Gastroesophageal sphincter (tissue), 4 donors: ENCODE measurements around the gene SPESP1. TPM values are rescaled to one million over a fixed set of nuclear protein-coding genes. Genes with fewer than 3 reads are reported as not detected.

ENCODE experiments used
- ATAC-seq: fragments of 150-250 bp; one replicate; pipeline ENCODE4 v1.9.1; 2016; ENCODE audit warnings: mild to moderate bottlenecking, moderate library complexity
- H3K27ac ChIP-seq, 4 donors: fragments of 200-600 bp; sonication (generic) in 3 of 4; 1 replicate in 3 of 4; 2 replicates in 1 of 4; pipeline ENCODE4 v1.5.1; 2016 to 2019
- H3K27me3 ChIP-seq: fragments of 200-600 bp; sonication (generic); one replicate; pipeline ENCODE4 v1.5.1; 2019
- H3K36me3 ChIP-seq, 2 donors: fragments of 200-600 bp; sonication (generic); one replicate each; pipeline ENCODE4 v1.5.1; 2019; ENCODE audit warnings: control low read depth in 1 of 2
- H3K4me1 ChIP-seq, 3 donors: fragments of 200-600 bp; sonication (generic); 1 replicate in 2 of 3; 2 replicates in 1 of 3; pipeline ENCODE4 v1.5.1; 2016 to 2019; ENCODE audit warnings: control low read depth in 2 of 3
- H3K4me3 ChIP-seq, 2 donors: fragments of 200-600 bp; sonication (generic); one replicate each; pipeline ENCODE4 v1.5.1; 2019; ENCODE audit warnings: mild to moderate bottlenecking in 1 of 2, moderate library complexity in 1 of 2
- H3K9me3 ChIP-seq, 3 donors: fragments of 200-600 bp; sonication (generic); one replicate each; pipeline ENCODE4 v1.5.1; 2017 to 2019; ENCODE audit warnings: control low read depth in 2 of 3
- CTCF ChIP-seq, 4 experiments: fragments of 200-600 bp in 2 of 4; fragments of 450-650 bp in 2 of 4; sonication (generic) in 1 of 4; IDR thresholded peaks; one replicate each; pipeline ENCODE4 v1.5.1; 2017 to 2019; ENCODE audit warnings: antibody characterized with exemption in 4 of 4, mild to moderate bottlenecking in 2 of 4, moderate library complexity in 2 of 4
- EP300 ChIP-seq: sonication (generic); formaldehyde crosslinking; IDR thresholded peaks from one replicate; pipeline ENCODE4 v1.6.1; 2017; ENCODE audit warnings: antibody characterized with exemption, mild to moderate bottlenecking
- POLR2A ChIP-seq, 2 donors: fragments of 450-650 bp; IDR thresholded peaks; one replicate each; pipeline ENCODE4 v1.6.1; 2017; ENCODE audit warnings: antibody characterized with exemption in 2 of 2, mild to moderate bottlenecking in 2 of 2, moderate library complexity in 1 of 2
- POLR2AphosphoS5 ChIP-seq: sonication (generic); formaldehyde crosslinking; IDR thresholded peaks from one replicate; pipeline ENCODE4 v1.6.1; 2017; ENCODE audit warnings: antibody characterized with exemption
- WGBS, 2 donors: methylation state at CpG; one replicate each; pipeline ENCODE4 v1.1.5; 2018; ENCODE audit warnings: low coverage in 1 of 2; 5-methylcytosine and 5-hydroxymethylcytosine counted together
- total RNA-seq, 4 donors: library from RNA; depleted of rRNA; stranded (reverse); fragments of >200 nt; gene quantifications; one replicate each; pipeline ENCODE4 v1.1.0, GENCODE V29; 2016

The SPESP1 gene
- 1 to 10 TPM; 1.6 to 5.9 (median 2.7) TPM for total RNA-seq

GRCh38 chr15:68930268-68931022 lies at the start of gene SPESP1:
TSS of gene SPESP1 (plus strand) at chr15:68930525. CDS start at chr15:68930654, 129 bp downstream.
- no peaks in the 10 kb centered on the region for H3K4me1 ChIP-seq
- H3K27ac ChIP-seq = no peak within 1 kb of the TSS
- H3K9me3 ChIP-seq = no peaks in the 10 kb centered on the region
- peaks cover 31% of the 10 kb centered on the region for H3K27me3 ChIP-seq
- no peak for TF ChIP-seq EP300
- no peak for TF ChIP-seq POLR2A (IDR thresholded peaks at IDR 0.05)
- no peak for TF ChIP-seq CTCF (IDR thresholded peaks at IDR 0.05)
- TF ChIP-seq POLR2AphosphoS5 = no peak
- ATAC-seq = peak; percentile 92
- H3K36me3 ChIP-seq = no peaks in the 10 kb centered on the region
- H3K4me3 ChIP-seq = peak within 1 kb of the TSS; percentile 10 to 49
- WGBS, 2 donors = 45 to 46% methylated on average over 13 to 36 of the region's 72 CpGs

GRCh38 chr15:68885070-68885469 lies 45.3 kb upstream of the SPESP1 start:
- no peak for ATAC-seq
- WGBS, 2 donors = 8 to 16% methylated on average over 4 to 6 of the region's 6 CpGs
- no peak overlapping the region for H3K4me3 ChIP-seq
- TF ChIP-seq POLR2A (IDR thresholded peaks at IDR 0.05) (no peak), CTCF (IDR thresholded peaks at IDR 0.05) (no peak)
- H3K27ac ChIP-seq = no peak overlapping the region
- H3K9me3 ChIP-seq = no peaks in the 10 kb centered on the region
- H3K36me3 ChIP-seq = no peaks in the 10 kb centered on the region
- peaks cover 1% of the 10 kb centered on the region for H3K27me3 ChIP-seq
- peaks cover 0 to 13% (median 0%) of the 10 kb centered on the region in 3 donors for H3K4me1 ChIP-seq

GRCh38 chr15:68887120-68887519 lies 43.2 kb upstream of the SPESP1 start:
- TF ChIP-seq CTCF (IDR thresholded peaks at IDR 0.05) (no peak), POLR2AphosphoS5 (no peak), EP300 (no peak), POLR2A (IDR thresholded peaks at IDR 0.05) (no peak)
- no peak for ATAC-seq
- WGBS, 2 donors = 69 to 83% methylated on average over 1 of the region's 3 CpGs

GRCh38 chr15:68887819-68888218 lies 42.5 kb upstream of the SPESP1 start:
- H3K27me3 ChIP-seq = no peaks in the 10 kb centered on the region
- no peaks in the 10 kb centered on the region for H3K9me3 ChIP-seq
- no peak for ATAC-seq
- no peaks in the 10 kb centered on the region for H3K36me3 ChIP-seq
- H3K27ac ChIP-seq = no peak overlapping the region
- peaks cover 0 to 13% (median 0%) of the 10 kb centered on the region in 3 donors for H3K4me1 ChIP-seq
- no peak for TF ChIP-seq CTCF (IDR thresholded peaks at IDR 0.05)
- TF ChIP-seq EP300 = no peak
- H3K4me3 ChIP-seq = no peak overlapping the region
- WGBS, 2 donors = 87 to 98% methylated on average over 7 of the region's 8 CpGs

More at GRCh38 chr15:68887120-68887519, 43.2 kb upstream of the SPESP1 start:
- H3K27me3 ChIP-seq = no peaks in the 10 kb centered on the region
- H3K36me3 ChIP-seq = no peaks in the 10 kb centered on the region
- no peak overlapping the region for H3K4me3 ChIP-seq
- peaks cover 0 to 13% (median 0%) of the 10 kb centered on the region in 3 donors for H3K4me1 ChIP-seq
- H3K27ac ChIP-seq = no peak overlapping the region
- H3K9me3 ChIP-seq = no peaks in the 10 kb centered on the region

DNA sequence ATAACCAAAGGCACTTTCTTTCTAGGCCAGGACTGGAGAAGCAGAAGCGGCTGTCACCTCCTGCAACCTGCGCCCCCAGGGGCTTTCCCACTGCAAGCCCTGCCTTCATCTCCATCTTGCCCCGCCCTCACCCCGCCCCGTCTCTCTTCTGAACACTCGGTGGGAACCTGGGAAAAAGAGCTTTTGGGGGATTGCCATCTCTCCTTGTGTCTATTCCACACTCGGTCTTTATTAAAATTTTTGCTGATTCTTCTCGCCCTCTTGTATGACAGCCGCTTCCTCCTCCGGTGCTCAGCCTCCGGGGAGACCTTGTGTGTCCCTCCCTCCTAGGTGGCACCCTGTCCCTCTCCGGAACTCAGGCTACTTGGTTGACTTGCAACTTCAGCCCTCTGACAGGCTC lies 41.9 kb upstream of the SPESP1 start:
- Histone ChIP-seq H3K4me1 (peaks cover 0 to 13% (median 0%) of the 10 kb centered on the region in 3 donors), H3K36me3 (no peaks in the 10 kb centered on the region), H3K27me3 (no peaks in the 10 kb centered on the region), H3K27ac (no peak overlapping the region), H3K9me3 (no peaks in the 10 kb centered on the region), H3K4me3 (no peak overlapping the region)
- ATAC-seq = no peak
- no peak for TF ChIP-seq POLR2A (IDR thresholded peaks at IDR 0.05)
- TF ChIP-seq EP300 = no peak
- TF ChIP-seq CTCF (IDR thresholded peaks at IDR 0.05) = no peak
- TF ChIP-seq POLR2AphosphoS5 = no peak
- WGBS, 2 donors = 50 to 54% methylated on average over 2 to 6 of the region's 12 CpGs
